HG03565 (cell line): Measurements from ENCODE around the gene IZUMO1.

Source experiments
- ATAC-seq: cut with Tn5 transposase; IDR thresholded peaks from one replicate; pipeline ENCODE4 v1.9.1; 2021; ENCODE audit warnings: mild to moderate bottlenecking, moderate library complexity; ENCODE audit not compliant: unreplicated experiment

Gene IZUMO1

DNA sequence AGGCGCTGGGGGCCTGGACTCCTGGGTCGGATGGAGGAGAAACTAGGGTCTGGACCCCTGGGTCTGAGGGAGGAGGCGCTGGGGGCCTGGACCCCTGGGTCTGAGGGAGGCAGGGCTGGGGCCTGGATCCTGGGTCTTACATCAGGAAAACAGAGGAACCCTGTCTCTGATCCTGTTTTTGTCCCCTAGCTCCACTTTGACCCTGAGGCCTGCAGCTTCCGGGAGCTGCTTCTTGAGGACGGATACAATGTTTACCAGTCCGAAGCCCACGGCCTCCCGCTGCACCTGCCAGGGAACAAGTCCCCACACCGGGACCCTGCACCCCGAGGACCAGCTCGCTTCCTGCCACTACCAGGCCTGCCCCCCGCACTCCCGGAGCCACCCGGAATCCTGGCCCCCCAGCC lies 11.0 kb upstream of the IZUMO1 start:
- ATAC-seq, result no peak

DNA sequence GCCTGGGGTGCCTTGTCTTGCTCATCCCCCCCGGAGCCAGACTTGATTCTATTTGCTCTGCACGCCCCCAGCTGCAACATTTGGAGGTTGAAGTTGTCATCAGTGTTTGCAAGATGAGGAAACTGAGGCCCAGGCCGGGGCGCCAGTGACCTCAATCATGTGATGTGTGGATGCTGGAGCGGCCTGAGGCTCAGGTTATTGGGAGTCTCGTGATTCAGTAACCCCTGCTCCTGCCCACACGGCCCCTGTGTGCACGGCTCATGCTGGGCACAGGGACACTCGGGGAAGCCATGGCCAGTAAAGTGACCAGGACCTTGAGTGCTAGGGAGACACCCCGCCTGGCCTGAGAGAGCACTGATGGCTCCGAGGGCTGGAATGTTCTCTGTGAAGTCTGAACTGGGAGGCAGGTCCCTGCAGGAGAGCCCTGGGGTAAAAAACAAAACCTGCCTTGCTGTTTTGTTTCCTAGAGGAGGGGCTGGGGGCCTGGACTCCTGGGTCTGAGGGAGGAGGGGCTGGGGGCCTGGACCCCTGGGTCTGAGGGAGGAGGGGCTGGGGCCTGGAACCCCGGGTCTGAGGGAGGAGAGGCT lies 10.5 kb upstream of the IZUMO1 start:
- no peak for ATAC-seq

DNA sequence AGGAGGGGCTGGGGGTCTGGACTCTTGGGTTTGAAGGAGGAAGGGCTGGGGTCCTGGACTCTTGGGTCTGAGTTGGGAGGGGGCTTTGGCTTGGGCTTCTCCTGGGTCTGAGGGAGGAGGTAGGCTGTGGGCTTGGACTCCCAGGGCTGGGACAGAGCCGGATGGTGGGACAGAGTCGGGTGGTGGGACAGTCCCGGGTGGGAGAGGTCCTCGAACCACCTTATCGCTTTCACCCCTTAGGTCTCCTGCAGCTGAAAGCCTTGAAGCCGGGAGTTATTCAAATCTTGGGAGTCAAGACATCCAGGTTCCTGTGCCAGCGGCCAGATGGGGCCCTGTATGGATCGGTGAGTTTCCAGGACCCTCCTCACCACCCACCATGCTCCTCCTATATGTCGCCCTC lies 10.0 kb upstream of the IZUMO1 start:
- no peak for ATAC-seq

DNA sequence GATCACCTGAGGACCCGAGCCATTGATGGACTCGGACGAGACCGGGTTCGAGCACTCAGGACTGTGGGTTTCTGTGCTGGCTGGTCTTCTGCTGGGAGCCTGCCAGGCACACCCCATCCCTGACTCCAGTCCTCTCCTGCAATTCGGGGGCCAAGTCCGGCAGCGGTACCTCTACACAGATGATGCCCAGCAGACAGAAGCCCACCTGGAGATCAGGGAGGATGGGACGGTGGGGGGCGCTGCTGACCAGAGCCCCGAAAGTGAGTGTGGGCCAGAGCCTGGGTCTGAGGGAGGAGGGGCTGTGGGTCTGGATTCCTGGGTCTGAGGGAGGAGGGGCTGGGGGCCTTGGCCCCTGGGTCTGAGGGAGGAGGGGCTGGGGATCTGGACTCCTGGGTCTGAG lies 9.5 kb upstream of the IZUMO1 start:
- ATAC-seq, result no peak

DNA sequence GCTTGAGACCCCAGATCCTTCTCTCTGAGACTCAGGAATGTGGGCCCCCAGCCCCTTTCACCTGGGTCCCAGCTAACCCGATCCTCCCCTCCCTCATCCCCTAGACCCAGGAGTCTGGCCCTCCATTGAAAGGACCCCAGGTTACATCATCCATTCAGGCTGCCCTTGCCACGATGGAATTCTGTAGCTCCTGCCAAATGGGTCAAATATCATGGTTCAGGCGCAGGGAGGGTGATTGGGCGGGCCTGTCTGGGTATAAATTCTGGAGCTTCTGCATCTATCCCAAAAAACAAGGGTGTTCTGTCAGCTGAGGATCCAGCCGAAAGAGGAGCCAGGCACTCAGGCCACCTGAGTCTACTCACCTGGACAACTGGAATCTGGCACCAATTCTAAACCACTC lies 9.1 kb upstream of the IZUMO1 start:
- ATAC-seq, result no peak

DNA sequence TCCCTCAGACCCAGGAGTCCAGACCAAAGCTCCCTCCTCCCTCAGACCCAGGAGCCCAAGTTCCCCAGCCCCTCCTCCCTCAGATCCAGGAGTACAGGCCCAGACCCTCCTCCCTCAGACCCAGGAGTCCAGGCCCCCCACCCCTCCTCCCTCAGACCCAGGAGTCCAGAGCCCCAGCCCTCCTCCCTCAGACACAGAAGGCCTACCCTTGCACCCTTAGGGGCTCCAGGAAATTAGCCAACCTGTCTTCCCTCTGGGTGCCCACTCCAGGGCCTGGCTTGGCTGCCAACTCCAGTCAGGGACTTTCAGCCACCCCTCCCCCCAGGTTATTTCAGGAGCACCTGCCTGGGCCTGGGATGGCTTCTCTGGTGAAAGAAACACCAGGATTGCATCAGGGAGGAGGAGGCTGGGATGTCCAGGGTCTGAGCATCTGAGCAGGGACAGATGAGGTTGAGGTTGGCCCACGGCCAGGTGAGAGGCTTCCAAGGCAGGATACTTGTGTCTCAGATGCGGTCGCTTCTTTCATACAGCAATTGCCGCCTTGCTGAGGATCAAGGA lies 8.5 kb upstream of the IZUMO1 start, which contains the start of gene FGF21:
TSS of gene FGF21 (plus strand) at position 441 of the 558 bp plus-strand sequence. CDS start 713 bp downstream, outside the sequence.
- no peak for ATAC-seq

DNA sequence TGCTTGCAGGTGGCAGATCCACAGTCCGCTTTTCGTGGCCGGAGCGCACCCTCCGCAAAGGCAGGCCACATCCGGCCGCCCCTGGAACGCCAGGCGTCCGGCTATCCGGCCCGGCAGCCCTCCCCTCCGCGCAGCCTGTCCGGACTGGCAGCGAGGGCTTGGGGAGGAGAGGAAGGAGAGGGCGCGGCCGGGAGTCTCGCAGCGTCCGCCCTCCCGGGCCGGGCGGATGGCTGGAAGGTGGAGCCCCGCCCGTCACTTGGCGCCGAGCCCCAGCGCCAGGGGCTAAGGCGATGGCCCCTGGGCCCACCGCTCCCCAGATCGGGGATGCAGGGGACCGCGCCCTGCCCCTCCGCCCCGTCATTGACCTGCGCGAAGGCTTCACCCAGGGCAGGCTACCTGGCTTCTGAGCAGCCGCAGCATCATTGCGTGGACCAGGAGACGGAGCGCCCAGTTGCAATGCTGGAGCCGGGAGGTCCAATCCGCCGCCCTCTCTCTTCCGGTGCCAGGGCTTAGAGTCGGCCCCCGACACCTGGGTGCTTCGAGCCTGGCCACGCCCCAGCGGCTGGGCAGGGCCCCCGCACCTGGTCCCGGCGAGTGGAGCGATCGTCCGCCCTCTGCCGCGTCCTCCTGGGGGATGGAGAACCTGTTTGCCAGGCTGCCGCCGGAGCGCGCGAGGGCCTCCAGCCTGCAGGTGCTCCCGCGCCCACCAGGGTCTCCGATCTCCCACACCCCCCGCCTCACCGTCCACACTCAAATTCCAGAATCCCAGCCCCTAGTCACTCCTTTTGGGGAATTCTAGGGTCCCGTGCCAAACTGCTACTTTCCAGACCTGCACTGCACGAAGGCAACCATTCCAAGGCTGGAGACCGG lies 6.0 kb upstream of the IZUMO1 start, which contains the start of gene FUT1:
TSS of gene FUT1 (minus strand) at position 146 of the 870 bp plus-strand sequence. CDS start 1,360 bp downstream, outside the sequence.
- ATAC-seq, result no peak

DNA sequence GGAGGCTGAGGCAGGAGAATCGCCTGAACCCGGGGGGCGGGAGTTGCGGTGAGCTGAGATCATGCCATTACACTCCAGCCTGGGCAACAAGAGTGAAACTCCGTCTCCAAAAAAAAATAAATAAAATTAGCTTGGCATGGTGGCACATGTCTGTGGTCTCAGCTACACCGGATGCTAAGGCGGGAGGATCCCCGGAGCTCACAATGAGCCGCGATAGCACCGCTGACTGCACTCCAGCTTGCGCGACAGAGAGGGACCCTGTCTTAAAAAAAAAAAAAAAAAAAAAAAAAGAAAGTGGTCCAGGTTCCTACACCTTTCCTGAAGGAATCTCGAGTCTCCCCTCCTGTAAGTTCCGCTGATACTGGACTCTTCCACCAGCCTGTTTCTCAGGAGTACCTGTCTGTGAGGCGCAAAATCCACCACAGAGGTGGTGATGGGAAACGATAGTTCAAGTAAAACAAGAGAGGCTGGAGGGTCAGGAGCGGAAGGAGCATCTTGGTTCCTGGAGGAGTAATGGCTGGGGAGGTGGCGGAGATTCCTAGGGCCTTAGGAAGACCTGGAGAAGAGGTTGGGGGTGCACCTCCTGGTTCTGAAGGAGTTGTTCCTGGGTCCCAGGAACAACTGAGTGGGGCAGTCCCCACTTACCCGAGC lies 5.3 kb upstream of the IZUMO1 start:
- ATAC-seq, result no peak

DNA sequence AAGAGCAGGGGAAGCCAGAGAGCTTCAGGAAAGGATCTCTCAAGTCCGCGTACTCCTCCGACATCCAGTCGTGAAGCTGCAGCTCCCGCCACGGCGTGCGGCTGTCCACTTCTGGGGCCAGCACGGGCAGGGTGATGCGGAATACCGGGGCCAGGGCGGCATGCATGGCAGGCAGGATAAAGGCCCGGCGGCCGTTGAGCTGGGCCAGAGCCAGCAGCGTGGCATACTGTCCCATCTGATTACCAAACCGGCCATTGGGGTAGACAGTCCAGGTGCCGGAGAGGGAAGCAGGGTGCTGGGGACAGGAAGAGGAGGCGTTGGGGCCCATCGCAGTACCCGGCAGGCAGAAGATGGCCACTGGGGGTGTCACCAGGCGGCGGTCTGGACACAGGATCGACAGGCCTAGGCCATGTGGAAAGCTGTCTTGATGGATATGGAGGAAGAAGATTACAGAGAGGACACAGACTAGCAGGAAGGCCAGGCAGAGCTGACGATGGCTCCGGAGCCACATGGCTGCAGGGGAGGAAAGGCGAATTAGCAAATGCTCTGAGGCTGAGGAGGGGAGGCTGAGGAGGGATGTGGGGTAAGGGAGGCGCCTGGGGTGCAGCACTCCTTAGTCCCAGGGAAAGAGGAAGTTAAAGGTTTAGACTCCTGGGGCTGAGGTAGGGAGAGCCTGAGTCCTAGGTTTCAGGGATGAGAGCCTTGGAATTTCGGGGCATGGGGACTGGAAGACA lies 4.2 kb upstream of the IZUMO1 start:
- no peak for ATAC-seq

DNA sequence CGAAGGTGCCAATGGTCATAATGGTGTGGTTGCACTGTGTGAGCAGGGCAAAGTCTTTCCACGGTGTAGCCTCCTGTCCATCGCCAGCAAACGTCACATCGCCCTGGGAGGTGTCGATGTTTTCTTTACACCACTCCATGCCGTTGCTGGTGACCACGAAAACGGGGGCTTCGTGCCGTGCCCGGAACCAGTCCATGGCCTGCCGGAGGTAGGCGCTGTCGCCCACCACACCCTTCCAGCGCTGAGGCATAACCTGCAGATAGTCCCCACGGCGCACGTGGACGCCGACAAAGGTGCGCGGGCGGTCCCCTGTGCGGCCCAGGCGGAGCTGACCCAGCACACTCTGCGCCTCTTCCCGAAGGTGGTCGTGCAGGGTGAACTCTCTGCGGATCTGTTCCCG lies 3.6 kb upstream of the IZUMO1 start:
- ATAC-seq, result no peak

DNA sequence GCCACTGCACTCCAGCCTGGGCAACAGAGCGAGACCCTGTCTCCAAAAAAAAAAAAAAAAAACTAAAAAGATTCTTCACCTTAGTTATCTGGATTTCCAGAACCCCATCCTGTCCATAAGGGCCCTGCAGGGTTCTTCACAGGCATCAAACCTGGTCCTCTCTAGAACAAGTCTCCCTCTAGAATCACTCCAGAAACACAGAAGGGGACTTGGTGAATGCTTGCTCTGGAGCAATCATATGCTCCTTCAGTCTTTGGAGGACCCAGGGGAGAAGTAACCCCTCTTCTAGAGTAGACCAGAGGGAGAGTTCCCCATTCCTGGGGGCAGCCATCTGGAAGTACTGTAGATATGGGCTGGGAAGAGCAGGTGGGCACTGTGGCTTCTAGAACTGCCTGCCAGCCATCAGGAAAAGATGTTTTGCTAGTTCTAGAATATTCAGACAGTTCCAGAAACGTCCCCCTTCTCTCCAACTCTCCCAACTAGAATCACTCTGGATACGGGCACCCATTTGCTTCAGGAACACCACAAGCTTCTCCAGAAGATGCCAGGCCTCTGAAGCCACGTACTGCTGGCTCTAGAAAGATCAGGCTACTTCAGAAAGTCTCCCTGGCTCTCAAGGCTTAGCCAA lies 3.0 kb upstream of the IZUMO1 start:
- ATAC-seq, result no peak

DNA sequence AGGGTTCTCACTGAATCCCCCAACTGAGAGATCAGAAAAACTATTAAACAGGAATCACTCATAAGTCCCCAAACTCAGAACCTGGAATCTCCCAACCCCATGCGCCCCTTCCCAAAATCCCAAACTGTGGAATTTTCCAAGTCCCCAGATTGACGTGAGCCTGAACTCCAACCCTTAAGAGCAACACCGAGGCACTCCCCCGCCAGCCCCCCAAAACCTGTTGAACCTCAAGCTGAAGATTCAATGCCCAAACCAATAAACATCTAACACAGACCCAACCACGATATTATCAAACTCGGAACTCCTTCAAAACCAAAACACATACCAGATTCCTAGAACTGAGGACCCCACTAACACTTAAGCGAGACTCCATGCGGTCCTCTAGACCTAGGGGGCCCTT lies 599 bp downstream of the IZUMO1 start:
- ATAC-seq, result no peak

DNA sequence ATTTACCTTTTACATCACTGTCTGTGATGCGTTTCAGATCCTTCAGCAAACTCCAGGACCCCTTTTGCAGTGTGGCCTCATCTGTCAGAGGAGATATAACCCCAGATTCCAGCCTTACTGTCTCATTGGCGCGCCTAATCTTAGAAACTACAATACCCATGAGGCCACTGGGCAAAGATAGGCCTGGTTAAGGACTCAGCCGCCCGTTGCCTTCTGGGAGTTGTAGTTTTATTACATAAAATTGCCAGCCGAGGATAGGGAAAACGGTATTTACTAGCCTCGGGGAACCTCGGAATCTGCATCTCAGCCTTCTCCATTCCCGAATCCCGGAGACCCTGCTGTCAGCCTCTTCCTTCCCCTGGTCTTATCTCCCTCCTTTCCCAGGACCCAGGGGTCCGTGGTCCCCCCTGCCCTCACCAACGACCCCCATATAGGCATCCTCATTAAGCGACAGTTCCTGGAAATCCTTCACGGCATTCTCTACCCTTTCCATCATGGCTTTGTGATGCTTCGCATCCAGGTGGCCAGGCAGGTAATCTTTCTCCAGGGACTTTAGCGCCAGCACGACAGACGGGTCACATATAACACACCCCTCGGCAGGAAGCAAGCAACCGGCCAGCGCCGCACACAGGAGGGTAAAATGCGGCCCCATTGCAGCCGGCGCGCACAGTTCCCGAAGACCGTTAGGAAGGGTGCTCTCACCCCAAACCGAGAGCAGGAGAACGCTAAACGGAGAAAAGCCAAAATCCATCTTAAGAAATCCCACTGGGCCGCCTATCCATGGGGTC lies 1.3 kb downstream of the IZUMO1 start:
- ATAC-seq, result no peak

DNA sequence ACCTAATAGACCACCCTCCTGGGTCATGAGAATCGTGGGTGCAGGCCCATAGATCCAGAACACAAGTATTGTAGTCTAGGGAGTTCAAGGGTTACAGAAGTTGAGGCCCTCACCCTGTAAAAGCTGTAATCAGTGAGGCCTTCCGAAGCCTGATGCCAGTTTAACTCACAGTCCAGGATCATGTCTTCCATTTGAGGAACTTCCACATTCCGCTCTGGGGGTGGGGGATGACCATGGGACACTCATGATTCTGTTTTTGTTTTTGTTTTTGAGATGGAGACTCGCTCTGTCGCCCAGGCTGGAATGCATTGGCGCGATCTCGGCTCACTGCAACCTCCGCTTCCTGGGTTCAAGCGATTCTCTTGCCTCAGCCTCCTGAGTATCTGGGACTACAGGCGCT lies 4.6 kb downstream of the IZUMO1 start:
- ATAC-seq, result no peak

DNA sequence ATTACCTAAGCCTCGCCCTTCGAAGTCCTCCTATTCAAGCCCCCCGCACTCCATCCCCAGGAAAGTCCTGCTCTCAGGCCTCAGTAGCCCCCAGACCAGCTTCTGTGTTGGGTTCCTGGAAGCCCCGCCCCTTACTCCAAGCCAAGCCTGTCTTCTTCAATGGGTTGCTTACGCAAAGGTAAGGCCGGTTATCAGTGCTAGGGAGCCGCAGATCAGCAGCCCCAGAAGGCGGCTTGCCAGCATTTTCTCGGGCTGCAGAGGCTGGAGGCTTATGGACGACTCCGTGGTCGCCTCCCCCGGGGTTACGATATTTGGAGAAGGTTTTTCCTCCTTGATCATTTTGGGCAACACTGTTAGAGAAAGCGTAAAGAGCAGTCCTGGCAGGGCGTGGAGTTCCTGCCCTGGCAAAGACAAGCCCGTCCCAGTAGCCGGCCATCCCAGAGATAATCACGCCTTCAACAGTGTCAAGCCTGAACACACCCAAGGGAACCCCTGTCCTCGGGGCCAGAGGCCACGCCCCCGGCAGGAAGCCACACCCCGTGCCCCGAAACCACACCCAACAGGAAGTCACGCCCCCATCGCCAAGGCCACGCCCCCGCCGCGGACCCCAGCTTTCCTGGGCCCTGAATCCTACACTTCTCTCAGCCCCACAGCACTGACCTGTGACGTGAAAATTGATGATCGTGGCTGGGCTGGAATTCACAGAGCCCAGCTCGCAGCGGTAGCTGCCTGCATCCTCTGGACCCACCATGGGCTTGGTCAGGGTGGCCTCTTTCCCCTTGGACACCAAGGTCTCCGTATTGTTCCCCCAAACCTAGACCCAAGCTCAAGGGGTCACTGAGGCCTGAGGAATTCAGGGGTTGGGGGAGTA lies 5.3 kb downstream of the IZUMO1 start:
- ATAC-seq, result no peak

DNA sequence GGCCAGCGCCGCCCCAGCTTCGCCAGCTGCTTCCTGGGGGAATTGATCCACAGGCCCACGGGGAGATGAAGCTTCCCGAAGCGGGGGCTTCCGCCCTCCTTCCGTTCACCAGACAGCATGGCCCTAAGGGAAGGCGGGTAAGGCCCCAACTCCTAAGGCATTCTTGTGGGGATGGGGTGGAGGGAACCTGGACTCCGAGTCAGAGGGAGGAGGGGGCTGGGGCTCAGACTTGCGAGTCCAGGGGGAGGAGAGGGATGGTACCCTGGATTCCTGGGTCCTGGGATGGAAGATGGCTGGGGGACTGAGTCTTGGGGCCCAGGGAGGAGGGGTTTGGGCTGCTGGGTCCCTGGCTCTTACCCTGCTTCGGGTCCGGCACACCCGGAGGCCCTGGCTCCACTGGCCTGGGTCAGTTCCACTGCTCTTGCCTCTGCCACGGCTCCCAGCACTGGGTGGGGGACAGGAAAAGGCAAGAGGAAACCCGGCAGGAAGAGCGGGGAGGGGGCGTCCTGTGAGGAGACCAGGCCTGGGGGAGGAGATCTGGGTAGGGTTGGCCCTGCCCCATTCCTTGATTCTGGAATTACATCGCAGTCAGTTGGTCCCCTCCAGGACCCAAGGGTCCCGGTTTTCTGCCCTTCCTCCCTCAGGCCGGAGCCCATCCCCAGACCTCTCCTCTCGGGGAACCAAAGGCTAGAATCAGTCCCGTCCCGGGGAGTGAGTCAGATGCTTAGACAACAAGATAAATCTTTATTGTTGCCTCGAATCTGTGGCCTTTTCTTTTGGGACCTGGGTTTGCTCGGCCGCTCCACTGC lies 6.3 kb downstream of the IZUMO1 start, which contains the start of gene RASIP1:
TSS of gene RASIP1 (minus strand) at position 447 of the 809 bp plus-strand sequence. CDS start at position 119, 328 bp downstream.
- ATAC-seq, result no peak

DNA sequence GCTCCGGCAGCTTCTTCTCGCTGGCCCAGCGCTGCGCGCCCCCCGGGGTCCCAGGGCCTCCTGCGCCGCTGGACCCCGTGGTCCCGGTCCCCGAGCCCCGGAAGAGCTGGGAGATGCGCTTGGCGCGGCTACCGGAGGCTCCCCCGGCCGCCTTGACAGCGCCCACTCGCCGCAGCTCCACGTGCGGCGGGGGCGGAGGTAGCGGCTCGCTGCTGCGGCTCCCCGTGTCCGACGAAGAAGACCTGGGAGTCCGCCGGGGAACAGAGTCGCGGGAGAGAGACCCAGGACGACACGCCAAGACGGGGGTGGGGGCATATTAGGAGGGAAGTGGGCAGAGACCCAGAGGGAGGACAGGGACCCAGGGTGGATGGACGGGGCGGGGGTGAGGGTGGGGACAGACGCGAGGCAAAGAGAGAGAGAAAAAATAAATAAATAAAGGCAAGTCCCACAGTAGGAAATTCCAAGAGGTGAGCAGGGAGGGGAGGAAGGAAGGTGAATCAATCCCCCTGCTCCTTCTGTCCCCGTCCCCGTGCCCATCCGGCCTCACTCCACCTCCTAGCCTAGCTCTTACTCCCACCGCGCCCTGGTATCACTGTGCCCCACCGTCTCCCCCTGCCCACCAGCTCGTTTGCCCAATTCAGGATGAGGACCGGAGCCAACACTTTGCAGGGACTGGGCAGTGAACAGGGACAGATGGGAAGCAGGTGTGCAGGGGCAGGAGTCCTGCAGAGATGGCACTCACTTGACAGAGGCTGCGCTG lies 7.1 kb downstream of the IZUMO1 start:
- ATAC-seq, result no peak
